Activated effector memory CD4-positive, alpha-beta T cell treated with anti-CD3 and anti-CD28 coated beads, Interleukin-2, amount 50 U/mL, for 16 hours (primary cell): ENCODE results near the gene CIAO2A.
"Not testable (repeated sequence)": the region's sequence is repeated elsewhere in the genome, so short reads cannot be mapped to it uniquely, and the experiment has no call there.

Experiments
- DNase-seq: peaks from one replicate; pipeline ENCODE4 v3.0.0-alpha.2; 2020

The CIAO2A gene

DNA sequence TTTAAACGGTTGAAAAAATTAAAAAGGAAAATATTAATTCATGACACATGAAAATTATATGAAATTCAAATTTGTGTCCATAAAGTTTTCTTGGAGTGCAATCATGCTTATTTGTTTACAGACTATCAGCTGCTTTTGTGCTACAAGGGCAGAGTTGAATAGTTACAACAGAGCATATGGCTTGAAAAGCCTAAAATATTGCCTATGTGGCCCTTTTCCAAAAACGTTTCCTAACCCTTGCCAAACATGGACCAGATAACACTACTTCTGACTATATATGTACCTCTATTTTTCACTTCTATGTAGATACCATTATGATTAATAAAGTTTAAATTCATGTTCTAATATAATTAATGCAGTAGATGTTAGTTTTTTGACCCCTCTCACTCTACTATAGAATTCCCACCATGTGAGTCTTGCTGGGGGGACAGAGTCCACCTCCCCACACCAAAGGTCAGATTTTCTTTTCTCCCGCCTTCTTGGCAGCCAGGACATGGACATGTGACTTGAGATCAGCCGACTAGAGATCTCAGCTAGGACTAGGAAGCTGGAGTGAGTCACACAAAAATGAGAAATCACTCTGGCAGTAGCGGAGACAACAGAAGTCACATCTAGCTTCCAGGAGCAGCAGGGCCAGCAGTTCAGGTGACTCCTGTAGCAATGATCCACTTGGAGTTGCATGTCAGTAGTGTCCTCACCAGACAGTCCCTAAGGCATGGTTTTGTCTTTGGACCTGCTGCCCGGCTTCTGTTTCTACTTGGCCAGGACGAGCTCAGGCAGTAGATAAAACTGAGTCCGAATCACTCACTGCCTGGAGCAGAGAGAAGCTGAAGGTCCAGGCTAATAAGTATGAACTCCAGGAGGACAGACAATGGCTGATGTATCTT lies 22.4 kb downstream of the CIAO2A start:
- no peak for DNase-seq

- DNase-seq, result no peak
Observed at GRCh38 chr15:64070106-64070505, 23.5 kb downstream of the CIAO2A start.

GRCh38 chr15:64068133-64068532 lies 25.5 kb downstream of the CIAO2A start:
- no peak for DNase-seq

GRCh38 chr15:64067564-64068030 lies 26.0 kb downstream of the CIAO2A start:
- DNase-seq, result peak; percentile 84

- DNase-seq, result no peak
Observed at GRCh38 chr15:64066451-64066850, 27.2 kb downstream of the CIAO2A start.

DNA sequence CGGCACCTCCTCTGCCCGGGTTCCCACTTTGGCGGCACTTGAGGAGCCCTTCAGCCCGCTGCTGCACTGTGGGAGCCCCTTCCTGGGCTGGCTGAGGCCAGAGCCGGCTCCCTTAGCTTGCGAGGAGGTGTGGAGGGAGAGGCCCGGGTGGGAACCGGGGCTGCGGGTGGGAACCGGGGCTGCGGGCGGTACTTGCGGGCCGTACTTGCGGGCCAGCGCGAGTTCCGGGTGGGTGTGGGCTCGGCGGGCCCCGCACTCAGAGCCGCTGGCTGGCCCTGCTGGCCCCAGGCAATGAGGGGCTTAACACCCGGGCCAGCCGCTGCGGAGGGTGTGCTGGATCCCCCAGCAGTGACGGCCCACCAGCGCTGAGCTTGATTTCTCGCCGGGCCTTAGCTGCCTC lies 32.9 kb downstream of the CIAO2A start:
- no peak for DNase-seq

DNA sequence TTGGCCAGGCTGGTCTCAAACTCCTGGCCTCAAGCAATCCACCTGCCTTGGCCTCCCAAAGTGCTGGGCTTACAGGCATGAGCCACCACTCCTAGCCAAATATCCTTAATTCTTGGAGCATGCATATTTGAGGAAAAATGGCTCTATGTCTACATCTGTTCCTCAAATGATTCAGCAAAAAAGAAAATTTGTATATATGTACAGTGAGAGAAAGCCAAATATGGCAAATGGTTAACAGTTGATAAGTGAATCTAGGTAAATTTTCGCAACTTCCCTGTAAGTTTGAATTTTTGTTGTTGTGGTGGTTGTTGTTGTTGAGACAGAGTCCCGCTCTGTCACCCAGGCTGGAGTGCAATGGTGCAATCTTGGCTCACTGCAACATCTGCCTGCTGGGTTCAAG lies 34.5 kb downstream of the CIAO2A start:
- DNase-seq, result not testable (repeated sequence)

DNA sequence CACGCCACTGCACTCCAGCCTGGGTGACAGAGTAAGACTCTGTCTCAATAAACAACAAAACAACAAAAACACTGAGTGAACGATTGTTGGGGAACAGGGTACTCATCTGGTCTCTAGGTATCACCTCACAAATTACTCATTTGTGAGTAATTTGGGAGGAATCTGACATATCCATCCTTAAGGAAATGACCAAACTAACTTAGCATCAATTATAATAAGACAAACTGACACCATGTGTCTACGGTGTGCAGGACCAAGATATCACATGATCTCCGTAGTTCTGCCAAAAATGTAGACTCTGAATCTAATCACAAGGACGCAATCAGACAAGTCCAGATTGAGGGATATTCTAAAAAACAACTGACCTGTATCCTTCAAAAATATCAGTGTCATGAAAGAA lies 35.4 kb downstream of the CIAO2A start:
- no peak for DNase-seq

- peak; percentile 27 for DNase-seq
Observed at GRCh38 chr15:64053674-64054073, 40.0 kb downstream of the CIAO2A start.

GRCh38 chr15:64052925-64053491 lies 40.6 kb downstream of the CIAO2A start:
- peak; percentile 41 for DNase-seq

DNA sequence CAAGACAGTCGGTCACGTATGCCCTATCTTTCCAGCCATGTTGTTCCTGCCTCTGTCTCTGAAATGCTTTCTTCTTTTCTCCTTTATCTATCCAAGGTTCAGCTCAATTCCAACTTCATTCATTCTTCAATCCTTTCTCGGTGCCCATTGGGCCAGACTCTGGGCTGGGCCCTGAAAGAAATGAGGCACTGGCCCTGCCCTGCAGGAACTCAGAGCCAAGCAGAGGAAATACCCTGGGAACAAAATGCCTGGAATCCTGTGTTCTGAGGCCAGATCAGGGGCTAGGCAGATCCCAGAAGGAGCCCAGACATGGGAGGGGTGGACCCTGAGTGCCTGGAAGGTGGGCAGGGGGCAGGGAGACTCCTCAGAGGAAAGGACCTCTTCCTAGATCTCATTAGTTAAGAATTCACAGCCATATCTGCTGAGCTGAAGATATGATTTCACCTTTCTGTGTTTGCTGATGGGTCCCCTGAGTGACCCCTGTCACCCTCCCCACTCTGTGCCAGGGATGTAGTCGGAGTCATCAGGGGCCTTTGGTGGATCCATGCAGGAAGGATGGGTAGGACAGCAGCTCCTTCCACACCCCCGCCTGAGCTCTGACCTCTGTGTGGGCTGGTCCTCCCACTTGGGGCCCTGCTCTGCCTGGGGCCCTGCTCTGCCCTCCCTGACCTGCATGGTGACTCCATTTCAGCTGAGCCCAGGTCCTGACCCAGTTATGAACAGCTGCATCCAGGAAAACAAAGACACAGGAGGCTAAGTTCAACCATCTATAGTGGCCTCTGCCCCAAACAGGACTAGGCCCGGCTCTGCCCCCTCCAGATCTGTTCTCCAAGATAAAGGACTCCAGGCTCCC lies 42.0 kb downstream of the CIAO2A start:
- peak; percentile 50 for DNase-seq

DNA sequence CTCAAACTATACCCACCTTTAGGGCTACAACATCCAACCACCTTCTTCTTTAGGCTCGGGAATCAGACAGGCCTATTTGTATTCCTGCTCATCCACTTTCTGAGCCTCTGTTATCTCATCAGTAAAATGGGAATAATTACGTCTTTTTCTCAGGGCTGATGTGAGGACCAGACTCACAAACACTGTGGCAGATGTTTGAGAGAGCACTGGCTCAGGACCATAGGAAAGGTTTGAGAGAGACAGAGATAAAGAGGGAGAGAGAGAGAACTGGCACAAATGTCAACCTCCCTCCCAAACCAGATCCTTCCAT lies 42.6 kb downstream of the CIAO2A start:
- no peak for DNase-seq

- peak; percentile 55 for DNase-seq
Observed at GRCh38 chr15:64050281-64051092, 43.2 kb downstream of the CIAO2A start.

- DNase-seq, result no peak
Observed at GRCh38 chr15:64048781-64049460, 44.7 kb downstream of the CIAO2A start.

DNA sequence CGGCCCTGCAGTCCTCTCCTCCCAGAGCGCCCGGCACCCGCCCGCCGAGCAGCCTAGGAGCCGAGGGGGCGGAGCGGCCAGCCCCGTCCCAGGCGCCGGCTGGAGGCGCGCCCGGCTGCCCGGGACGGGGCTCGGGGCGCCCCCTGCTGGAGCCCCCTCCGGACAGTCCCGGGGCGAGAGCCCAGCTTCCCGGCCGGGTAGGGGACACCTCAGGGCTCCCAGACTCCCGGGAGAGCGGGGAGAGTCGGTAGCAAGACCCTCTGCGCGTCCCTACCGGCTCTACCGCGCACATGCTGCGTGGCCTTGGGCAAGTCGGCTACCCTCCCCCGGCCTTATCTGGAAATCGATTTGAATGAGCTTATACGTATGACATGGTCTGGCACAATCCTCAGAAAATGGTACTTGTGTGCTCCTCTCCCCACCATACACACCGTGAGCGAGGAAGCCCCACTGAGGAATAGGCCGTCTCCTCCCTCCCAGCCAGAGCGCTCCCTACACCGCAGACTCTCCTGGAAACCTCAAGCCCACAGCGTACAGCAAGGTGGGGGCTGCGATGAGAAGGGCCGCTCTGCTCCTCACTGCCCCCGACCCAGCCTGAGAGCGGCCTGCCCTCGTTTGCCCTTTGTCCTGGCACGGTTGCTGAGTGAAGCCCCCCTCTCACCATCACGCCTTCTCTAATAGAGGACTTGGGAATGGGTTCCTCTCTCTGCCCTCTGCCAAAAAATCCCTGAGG lies 47.1 kb downstream of the CIAO2A start, which contains the start of gene DAPK2:
Gene DAPK2, minus strand, starts transcription at position 65 of the 733 bp plus-strand sequence. CDS start 6,224 bp downstream, outside the sequence.
- peak; percentile 87 for DNase-seq

DNA sequence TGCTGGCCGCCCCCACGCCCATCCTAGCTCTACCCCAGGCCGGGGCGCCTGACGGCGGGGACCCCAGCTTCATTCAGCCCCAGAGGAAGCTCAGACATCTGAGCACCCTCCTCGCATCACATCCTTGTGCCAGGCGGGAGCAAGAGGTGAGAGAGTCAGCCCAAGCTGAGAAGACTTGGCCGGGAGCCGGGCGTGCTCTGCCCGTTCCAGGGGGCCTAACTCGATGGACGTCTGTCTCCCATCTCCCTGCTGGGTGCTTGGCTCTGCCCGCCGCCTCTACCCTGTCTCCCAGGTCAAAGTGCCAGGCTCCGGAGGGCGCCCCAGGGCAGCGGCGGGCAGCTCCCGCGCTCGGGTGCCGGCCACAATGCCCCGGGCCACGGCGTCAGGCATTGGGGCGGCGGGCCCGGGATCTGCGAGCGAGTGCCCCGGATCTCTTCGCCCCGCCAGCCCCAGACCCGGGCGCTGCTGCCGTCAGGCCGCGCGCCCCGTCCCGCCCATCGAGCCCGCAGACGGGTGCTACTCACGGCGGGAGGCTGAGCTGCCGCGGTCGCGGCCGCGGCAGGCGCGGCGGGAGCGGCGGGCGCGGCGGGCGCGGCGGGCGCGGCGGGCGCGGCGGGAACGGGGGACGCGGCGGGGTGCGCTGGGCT lies 47.7 kb downstream of the CIAO2A start:
- peak; percentile 57 for DNase-seq

GRCh38 chr15:64045101-64045435 lies 48.6 kb downstream of the CIAO2A start:
- no peak for DNase-seq

DNA sequence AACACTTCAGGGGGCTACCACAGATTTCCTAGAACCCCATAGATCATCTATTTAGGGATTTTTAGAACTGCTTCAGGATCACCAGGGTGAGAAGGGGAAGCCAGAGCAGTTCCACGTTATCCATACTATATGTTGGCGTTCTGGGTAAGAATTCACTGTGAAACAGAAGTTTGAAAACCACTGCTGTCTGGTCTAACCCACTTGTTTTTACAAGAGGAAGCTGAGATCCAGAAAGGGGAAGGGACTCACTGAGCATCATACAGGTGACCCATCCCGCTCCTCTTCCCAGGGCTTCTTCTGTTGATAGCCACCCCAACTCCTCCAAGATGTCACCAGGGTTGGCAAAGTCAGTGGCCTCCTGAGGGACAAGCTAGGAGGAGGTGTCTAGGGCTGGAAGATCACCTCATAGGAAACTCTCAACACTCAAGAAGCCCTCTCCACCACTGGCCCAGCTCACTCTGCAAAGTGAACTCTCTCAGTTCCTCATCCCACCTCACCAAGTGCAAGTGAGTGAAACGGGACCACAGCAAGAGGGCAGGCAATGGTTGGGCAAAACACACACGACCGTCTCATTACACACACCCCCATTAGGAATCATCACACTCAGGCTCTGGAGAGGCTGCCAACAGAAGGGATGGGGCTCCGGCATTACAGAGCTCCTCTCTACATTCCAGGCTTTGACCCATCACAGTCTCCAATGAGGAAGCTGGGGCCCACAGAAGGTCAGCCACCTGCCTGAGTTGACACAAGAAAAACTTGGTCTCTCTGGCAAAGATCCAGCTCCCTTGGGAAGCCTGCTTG lies 49.1 kb downstream of the CIAO2A start:
- DNase-seq, result peak; percentile 51

DNA sequence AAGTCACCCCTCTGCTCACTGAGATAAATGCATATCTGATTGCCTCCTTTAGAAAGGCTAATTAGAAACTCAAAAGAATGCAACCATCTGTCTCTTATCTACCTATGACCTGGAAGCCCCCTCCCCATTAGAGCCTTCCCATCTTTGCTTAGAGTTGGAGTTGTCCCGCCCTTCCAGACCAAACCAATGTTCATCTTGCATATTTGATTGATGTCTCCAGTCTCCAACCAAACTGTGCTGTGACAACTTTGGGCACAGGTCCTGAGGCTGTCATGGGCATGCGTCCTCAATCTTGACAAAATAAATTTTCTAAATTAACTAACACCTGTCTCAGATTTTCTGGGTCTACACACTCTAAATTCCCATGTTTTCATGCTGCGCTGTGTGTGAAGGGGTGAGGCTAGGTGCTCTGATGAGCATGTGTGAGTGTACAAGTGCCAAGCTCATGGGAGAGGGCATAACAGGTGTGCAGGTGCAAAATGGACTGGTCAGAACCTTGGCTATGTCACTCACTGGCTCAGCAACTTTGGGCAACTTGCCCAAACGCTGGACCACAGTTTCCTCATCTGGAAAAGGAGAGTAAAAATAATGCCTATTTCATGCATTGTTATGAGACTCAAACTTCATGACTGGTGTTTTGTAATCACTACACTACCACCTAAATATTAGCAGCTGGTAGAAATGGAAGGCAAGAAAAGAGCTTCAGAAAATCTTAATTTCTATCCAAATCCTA lies 54.6 kb downstream of the CIAO2A start:
- DNase-seq, result peak; percentile 28
